GM12875 (cell line): ENCODE results near the gene NPRL2.
"Not testable (repeated sequence)": the region's sequence is repeated elsewhere in the genome, so short reads cannot be mapped to it uniquely, and the experiment has no call there.

Experiments
- H3K4me3 ChIP-seq: one replicate; pipeline ENCODE4 v1.5.1; 2011; ENCODE audit warnings: low read depth, low read length, control low read depth
- CTCF ChIP-seq: IDR thresholded peaks from 2 replicates; pipeline ENCODE4 v1.5.1; 2011; ENCODE audit warnings: low read depth, mild to moderate bottlenecking, control low read depth, inconsistent platforms, low read length, moderate library complexity, borderline replicate concordance; ENCODE audit not compliant: insufficient read depth

The NPRL2 gene

GRCh38 chr3:50318163-50318562 is 32.4 kb downstream of the NPRL2 start:
- H3K4me3 ChIP-seq, result no peak overlapping the region

GRCh38 chr3:50317300-50317699 is 33.3 kb downstream of the NPRL2 start:
- H3K4me3 ChIP-seq, result no peak overlapping the region
- no peak for TF ChIP-seq CTCF

More at GRCh38 chr3:50318163-50318562, 32.4 kb downstream of the NPRL2 start:
- TF ChIP-seq CTCF, result no peak

GRCh38 chr3:50316657-50317242 is 33.8 kb downstream of the NPRL2 start:
- no peak for TF ChIP-seq CTCF
- H3K4me3 ChIP-seq, result no peak overlapping the region

- no peak for TF ChIP-seq CTCF
- H3K4me3 ChIP-seq, result no peak overlapping the region
Measured at GRCh38 chr3:50314816-50315215, 35.8 kb downstream of the NPRL2 start.

GRCh38 chr3:50314342-50314741 is 36.2 kb downstream of the NPRL2 start:
- TF ChIP-seq CTCF, result no peak
- no peak overlapping the region for H3K4me3 ChIP-seq

- H3K4me3 ChIP-seq, result not testable (repeated sequence)
Measured at GRCh38 chr3:50312041-50312440, 38.5 kb downstream of the NPRL2 start.

- no peak for TF ChIP-seq CTCF
- H3K4me3 ChIP-seq, result no peak overlapping the region
Measured at GRCh38 chr3:50304601-50305000, 46.0 kb downstream of the NPRL2 start.

GRCh38 chr3:50303013-50303815 is 47.4 kb downstream of the NPRL2 start, which contains the start of gene HYAL1:
TSS of gene HYAL1 (minus strand) at chr3:50303574. CDS start at chr3:50302956, 618 bp downstream.
- TF ChIP-seq CTCF, result no peak
- H3K4me3 ChIP-seq, result no peak within 1 kb of the TSS
